Mesenchymal stem cell (in vitro differentiated cells and primary cell): ENCODE data around the gene JAKMIP2.

Source experiments
- DNase-seq: peaks from one replicate; pipeline ENCODE4 v3.0.0-alpha.2; 2013
- H2AFZ ChIP-seq: one replicate; pipeline ENCODE4 v1.6.1; 2013; ENCODE audit warnings: low read depth, mild to moderate bottlenecking, control low read depth, inconsistent platforms, low read length, moderate library complexity
- H2AK5ac ChIP-seq: 2 replicates; pipeline ENCODE4 v1.6.1; 2013; ENCODE audit warnings: low read length, moderate library complexity, mild to moderate bottlenecking, inconsistent platforms; ENCODE audit not compliant: severe bottlenecking
- H2BK120ac ChIP-seq: one replicate; pipeline ENCODE4 v1.6.1; 2013; ENCODE audit warnings: low read depth, mild to moderate bottlenecking, inconsistent platforms, low read length, moderate library complexity
- H2BK12ac ChIP-seq, 2 experiments: one replicate each; pipeline ENCODE4 v1.6.1; 2013; ENCODE audit warnings: inconsistent platforms in 2 of 2, low read length in 2 of 2, mild to moderate bottlenecking in 2 of 2, moderate library complexity in 2 of 2, control low read depth in 1 of 2
- H2BK15ac ChIP-seq: one replicate; pipeline ENCODE4 v1.6.1; 2013; ENCODE audit warnings: mild to moderate bottlenecking, low read depth, inconsistent platforms; ENCODE audit not compliant: poor library complexity, severe bottlenecking
- H2BK5ac ChIP-seq: 2 replicates; pipeline ENCODE4 v1.6.1; 2013; ENCODE audit warnings: low read depth, mild to moderate bottlenecking, low read length, control low read depth, inconsistent platforms; ENCODE audit not compliant: poor library complexity, severe bottlenecking
- H3K14ac ChIP-seq, 2 experiments: one replicate each; pipeline ENCODE4 v1.6.1; 2013; ENCODE audit warnings: inconsistent platforms in 2 of 2, low read length in 2 of 2, control low read depth in 1 of 2, mild to moderate bottlenecking in 1 of 2, moderate library complexity in 1 of 2
- H3K18ac ChIP-seq, 2 experiments: one replicate each; pipeline ENCODE4 v1.6.1; 2013; ENCODE audit warnings: inconsistent platforms in 2 of 2, low read length in 2 of 2, control low read depth in 1 of 2, low read depth in 1 of 2, mild to moderate bottlenecking in 1 of 2
- H3K23ac ChIP-seq, 2 experiments: one replicate each; pipeline ENCODE4 v1.6.1; 2013; ENCODE audit warnings: inconsistent platforms in 2 of 2, low read length in 2 of 2, mild to moderate bottlenecking in 2 of 2, moderate library complexity in 2 of 2, control low read depth in 1 of 2
- H3K27ac ChIP-seq: 2 replicates; pipeline ENCODE4 v1.5.1; 2013; ENCODE audit warnings: mild to moderate bottlenecking, moderate library complexity, low read length, control low read depth, inconsistent platforms; ENCODE audit not compliant: poor library complexity, severe bottlenecking
- H3K27me3 ChIP-seq, 2 experiments: 2 replicates each; pipeline versions ENCODE4 v1.6.1 to v1.7.0; 2013; ENCODE audit warnings: low read length in 2 of 2, mild to moderate bottlenecking in 2 of 2, moderate library complexity in 2 of 2, control low read depth in 1 of 2, inconsistent platforms in 1 of 2; ENCODE audit not compliant: control insufficient read depth in 1 of 2, insufficient read depth in 1 of 2
- H3K36me3 ChIP-seq, 2 experiments: 2 replicates each; pipeline versions ENCODE4 v1.6.1 to v1.7.0; 2013; ENCODE audit warnings: low read length in 2 of 2, control low read depth in 1 of 2, inconsistent platforms in 1 of 2, low read depth in 1 of 2, mild to moderate bottlenecking in 1 of 2; ENCODE audit not compliant: insufficient read depth in 2 of 2, control insufficient read depth in 1 of 2
- H3K4ac ChIP-seq, 2 experiments: one replicate each; pipeline ENCODE4 v1.6.1; 2013; ENCODE audit warnings: inconsistent platforms in 2 of 2, low read length in 2 of 2, mild to moderate bottlenecking in 2 of 2, moderate library complexity in 2 of 2, control low read depth in 1 of 2, low read depth in 1 of 2
- H3K4me1 ChIP-seq: 2 replicates; pipeline ENCODE4 v1.6.1; 2013; ENCODE audit warnings: low read depth, low read length, control low read depth; ENCODE audit not compliant: control insufficient read depth, insufficient read depth
- H3K4me2 ChIP-seq: 2 replicates; pipeline ENCODE4 v1.6.1; 2013; ENCODE audit warnings: low read length, mild to moderate bottlenecking, inconsistent platforms; ENCODE audit not compliant: poor library complexity, severe bottlenecking
- H3K4me3 ChIP-seq, 2 experiments: 2 replicates each; pipeline versions ENCODE4 v1.5.1 to v1.7.0; 2013; ENCODE audit warnings: low read length in 2 of 2, mild to moderate bottlenecking in 2 of 2, control low read depth in 1 of 2, low read depth in 1 of 2; ENCODE audit not compliant: insufficient read depth in 1 of 2
- H3K79me1 ChIP-seq: replicated peaks from 2 replicates; pipeline ENCODE4 v1.6.1; 2013; ENCODE audit warnings: mild to moderate bottlenecking, control low read depth, low read length, inconsistent platforms; ENCODE audit not compliant: poor library complexity, severe bottlenecking
- H3K9ac ChIP-seq: 2 replicates; pipeline ENCODE4 v1.7.0; 2013; ENCODE audit warnings: mild to moderate bottlenecking, low read length, moderate library complexity
- H3K9me3 ChIP-seq: 2 replicates; pipeline ENCODE4 v1.7.0; 2013; ENCODE audit warnings: mild to moderate bottlenecking, low read length; ENCODE audit not compliant: control insufficient read depth
- H4K8ac ChIP-seq: one replicate; pipeline ENCODE4 v1.6.1; 2013; ENCODE audit warnings: inconsistent platforms, mild to moderate bottlenecking, low read length, moderate library complexity
- H4K91ac ChIP-seq: one replicate; pipeline ENCODE4 v1.6.1; 2013; ENCODE audit warnings: mild to moderate bottlenecking, low read length, inconsistent platforms
- WGBS: methylation state at CpG from one replicate; pipeline ENCODE4 v1.1.7; 2013; ENCODE audit warnings: mixed read lengths; 5-methylcytosine and 5-hydroxymethylcytosine counted together

The JAKMIP2 gene

DNA sequence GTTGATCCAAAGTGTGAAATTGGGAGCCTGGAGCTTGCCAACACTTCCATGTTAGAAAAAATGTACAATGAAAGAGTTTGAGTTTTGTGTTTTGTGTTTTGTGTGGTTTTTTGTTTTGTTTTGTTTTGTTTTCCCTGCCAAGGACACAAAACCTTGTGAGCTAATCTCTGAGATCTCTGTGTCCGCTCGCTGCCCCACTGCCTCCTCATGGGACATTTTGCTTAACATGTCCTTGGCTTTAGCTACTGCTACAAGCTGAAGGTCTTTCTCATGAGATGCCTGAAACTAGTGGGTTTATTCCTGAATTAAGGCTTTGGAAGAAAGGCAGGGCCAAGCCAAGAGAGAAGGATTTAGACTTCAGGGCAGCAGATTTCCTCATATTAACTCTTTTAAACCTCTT is 7.3 kb upstream of the JAKMIP2 start:
- no peak overlapping the region for H3K14ac ChIP-seq
- no peak overlapping the region for H3K9ac ChIP-seq
- no peak overlapping the region for H4K91ac ChIP-seq
- DNase-seq: no peak
- H3K4me2 ChIP-seq: no peak overlapping the region
- no peak overlapping the region for H2AK5ac ChIP-seq
- H3K79me1 ChIP-seq: no peaks in the 10 kb centered on the region
- H2BK120ac ChIP-seq: no peak overlapping the region
- H3K23ac ChIP-seq: no peak overlapping the region
- H3K4me3 ChIP-seq: no peak overlapping the region
- H3K27ac ChIP-seq: no peak overlapping the region
- H2AFZ ChIP-seq: no peak overlapping the region
- no peak overlapping the region for H2BK5ac ChIP-seq
- no peak overlapping the region for H3K18ac ChIP-seq
- 92% methylated on average over 2 of the region's 2 CpGs for WGBS
- no peak overlapping the region for H2BK12ac ChIP-seq
- H2BK15ac ChIP-seq: no peak overlapping the region
- no peaks in the 10 kb centered on the region for H3K4me1 ChIP-seq
- no peaks in the 10 kb centered on the region for H3K27me3 ChIP-seq
- H3K9me3 ChIP-seq: no peaks in the 10 kb centered on the region
- H3K4ac ChIP-seq: no peak overlapping the region
- H4K8ac ChIP-seq: no peak overlapping the region
- no peaks in the 10 kb centered on the region for H3K36me3 ChIP-seq

DNA sequence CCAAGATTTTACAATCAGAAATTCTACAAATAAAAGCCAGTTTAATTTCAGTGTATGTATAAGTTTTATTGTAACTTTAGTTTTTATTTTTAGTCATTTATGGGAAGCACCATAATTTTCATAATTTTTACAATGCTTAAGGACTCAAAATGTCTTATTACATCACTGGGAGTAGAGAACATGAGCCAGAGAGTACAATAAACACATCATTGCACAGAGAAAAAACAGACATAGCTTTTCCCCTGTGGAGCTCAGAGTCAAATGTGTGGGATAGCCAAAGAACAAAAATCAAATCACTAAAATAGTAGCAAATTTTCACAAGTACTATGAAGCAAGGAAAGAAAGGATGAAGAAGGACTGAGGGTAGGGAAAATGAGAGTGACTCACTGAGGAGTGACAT is 5.5 kb upstream of the JAKMIP2 start:
- H2BK12ac ChIP-seq: no peak overlapping the region
- no peak overlapping the region for H2BK120ac ChIP-seq
- no peak overlapping the region for H3K23ac ChIP-seq
- no peak overlapping the region for H3K9ac ChIP-seq
- no peak overlapping the region for H2AK5ac ChIP-seq
- no peak for DNase-seq
- no peak overlapping the region for H3K14ac ChIP-seq
- peaks cover 0 to 4% of the 10 kb centered on the region in 2 experiments for H3K27me3 ChIP-seq
- no peak overlapping the region for H2AFZ ChIP-seq
- H3K27ac ChIP-seq: no peak overlapping the region
- H3K4me2 ChIP-seq: no peak overlapping the region
- H3K79me1 ChIP-seq: no peaks in the 10 kb centered on the region
- H3K4ac ChIP-seq: no peak overlapping the region
- no peaks in the 10 kb centered on the region for H3K4me1 ChIP-seq
- no peak overlapping the region for H3K4me3 ChIP-seq
- H3K9me3 ChIP-seq: no peaks in the 10 kb centered on the region
- H2BK5ac ChIP-seq: no peak overlapping the region
- H4K91ac ChIP-seq: no peak overlapping the region
- no peak overlapping the region for H3K18ac ChIP-seq
- H2BK15ac ChIP-seq: no peak overlapping the region
- H4K8ac ChIP-seq: no peak overlapping the region
- no peaks in the 10 kb centered on the region for H3K36me3 ChIP-seq

DNA sequence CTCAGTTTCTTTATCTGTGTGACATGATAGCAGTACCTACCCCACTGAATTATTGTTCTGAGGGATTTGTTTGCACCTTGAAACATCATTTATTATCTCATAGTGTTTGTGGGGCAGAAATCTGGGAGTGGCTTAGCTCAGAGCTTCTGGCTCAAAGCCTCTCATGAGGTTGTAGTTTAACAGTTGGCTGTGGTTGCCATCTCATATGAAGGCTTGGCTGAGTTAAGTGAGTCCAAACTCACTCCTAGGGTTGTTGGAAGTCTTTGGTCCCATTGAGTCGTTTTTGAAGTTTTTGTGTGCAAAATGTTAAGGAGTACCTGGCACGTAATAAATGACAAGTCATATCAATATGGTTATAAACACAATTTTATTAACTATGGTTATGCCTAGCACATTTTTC is 3.6 kb upstream of the JAKMIP2 start:
- no peak for DNase-seq
- H3K14ac ChIP-seq: no peak overlapping the region
- WGBS: no CpG with 5 or more reads among the region's 2 CpGs
- no peak overlapping the region for H3K4me2 ChIP-seq
- H2AK5ac ChIP-seq: no peak overlapping the region
- H4K91ac ChIP-seq: no peak overlapping the region
- no peaks in the 10 kb centered on the region for H3K36me3 ChIP-seq
- no peak overlapping the region for H3K18ac ChIP-seq
- H3K4me1 ChIP-seq: peaks cover 5% of the 10 kb centered on the region
- H2BK120ac ChIP-seq: no peak overlapping the region
- H4K8ac ChIP-seq: no peak overlapping the region
- no peak overlapping the region for H3K4me3 ChIP-seq
- peaks cover 0 to 4% of the 10 kb centered on the region in 2 experiments for H3K27me3 ChIP-seq
- no peak overlapping the region for H3K9ac ChIP-seq
- H2AFZ ChIP-seq: no peak overlapping the region
- H3K4ac ChIP-seq: no peak overlapping the region
- no peak overlapping the region for H3K23ac ChIP-seq
- no peak overlapping the region for H3K27ac ChIP-seq
- H3K79me1 ChIP-seq: no peaks in the 10 kb centered on the region
- no peak overlapping the region for H2BK12ac ChIP-seq
- H3K9me3 ChIP-seq: no peaks in the 10 kb centered on the region
- no peak overlapping the region for H2BK15ac ChIP-seq
- H2BK5ac ChIP-seq: no peak overlapping the region

DNA sequence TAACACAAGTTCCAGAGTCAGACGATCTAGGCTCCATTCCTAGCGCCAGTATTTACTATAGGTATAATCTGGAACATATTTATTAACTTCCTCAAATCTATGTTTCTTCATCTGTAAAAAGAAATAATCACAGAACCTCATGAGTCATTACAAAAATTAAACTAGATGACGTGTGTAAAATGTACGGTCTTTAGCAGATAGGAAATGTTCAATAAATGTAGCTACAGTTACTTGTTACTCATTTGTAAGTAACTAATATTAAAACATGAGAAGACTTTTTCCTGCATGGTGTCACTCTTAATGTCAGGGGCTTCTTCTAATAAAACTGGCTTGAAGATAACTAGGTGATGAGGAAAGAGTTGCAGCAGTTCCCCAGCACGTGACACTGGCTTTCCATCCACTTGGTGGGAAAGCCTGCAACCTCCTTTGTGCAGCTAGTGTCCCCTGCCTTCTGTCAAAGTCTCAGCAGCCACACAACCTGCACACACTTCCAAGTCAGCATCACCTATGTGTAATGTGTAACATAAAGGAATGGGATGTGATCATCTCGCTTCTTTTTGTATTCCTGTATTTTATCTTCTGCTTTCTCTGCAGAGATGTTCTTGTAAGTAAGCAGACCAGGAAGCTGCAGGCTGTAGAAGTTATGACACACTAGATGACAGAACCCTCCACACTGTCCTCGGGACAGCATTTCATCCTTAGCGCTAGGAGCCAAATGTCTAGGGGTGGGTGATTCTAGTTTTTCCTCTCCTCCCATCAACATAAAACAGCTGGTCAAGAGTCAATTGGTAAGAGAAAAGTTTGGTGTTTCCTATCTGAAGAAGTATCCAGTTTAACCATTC is 1.8 kb upstream of the JAKMIP2 start:
- no peak for DNase-seq
- H2BK5ac ChIP-seq: no peak overlapping the region
- H3K18ac ChIP-seq: peak overlapping the region in 1 of 2 experiments; percentile 12
- no peaks in the 10 kb centered on the region for H3K9me3 ChIP-seq
- H3K4me1 ChIP-seq: peaks cover 5% of the 10 kb centered on the region
- no peak overlapping the region for H2AFZ ChIP-seq
- peaks cover 0 to 4% of the 10 kb centered on the region in 2 experiments for H3K27me3 ChIP-seq
- H3K27ac ChIP-seq: no peak overlapping the region
- no peak overlapping the region for H4K8ac ChIP-seq
- WGBS: 63% methylated on average over 2 of the region's 8 CpGs
- H2BK12ac ChIP-seq: no peak overlapping the region
- no peak overlapping the region for H3K23ac ChIP-seq
- no peak overlapping the region for H2BK120ac ChIP-seq
- no peak overlapping the region for H3K4me3 ChIP-seq
- no peaks in the 10 kb centered on the region for H3K79me1 ChIP-seq
- no peak overlapping the region for H4K91ac ChIP-seq
- H3K4me2 ChIP-seq: no peak overlapping the region
- no peak overlapping the region for H2AK5ac ChIP-seq
- H3K4ac ChIP-seq: no peak overlapping the region
- H2BK15ac ChIP-seq: no peak overlapping the region
- H3K9ac ChIP-seq: no peak overlapping the region
- no peaks in the 10 kb centered on the region for H3K36me3 ChIP-seq
- H3K14ac ChIP-seq: no peak overlapping the region
